Memory B cell (primary cell): ENCODE results near the gene FAM114A1.
"Not testable (repeated sequence)": the region's sequence is repeated elsewhere in the genome, so short reads cannot be mapped to it uniquely, and the experiment has no call there.

Experiments used
- ATAC-seq: fragments of 150-1000 bp; cut with Tn5 transposase; 2 replicates; pipeline ENCODE4 v1.10.0; 2021; ENCODE audit warnings: low read depth, mild to moderate bottlenecking, moderate library complexity
- DNase-seq, 2 donors: peaks; one replicate each; pipeline ENCODE4 v3.0.0; 2022; ENCODE audit warnings: low spot score in 2 of 2
- H3K27ac Mint-ChIP-seq: one replicate; pipeline ENCODE4 v1.8.0; 2022; ENCODE audit warnings: mild to moderate bottlenecking, moderate library complexity, mixed read lengths
- H3K27me3 Mint-ChIP-seq: one replicate; pipeline ENCODE4 v1.8.0; 2022; ENCODE audit warnings: mixed read lengths
- H3K36me3 Mint-ChIP-seq: one replicate; pipeline ENCODE4 v1.8.0; 2022; ENCODE audit warnings: mild to moderate bottlenecking, mixed read lengths
- H3K4me1 Mint-ChIP-seq: one replicate; pipeline ENCODE4 v1.8.0; 2022; ENCODE audit warnings: mixed read lengths
- H3K4me3 Mint-ChIP-seq: one replicate; pipeline ENCODE4 v1.8.0; 2022; ENCODE audit warnings: mild to moderate bottlenecking, moderate library complexity, mixed read lengths
- H3K9me3 Mint-ChIP-seq: one replicate; pipeline ENCODE4 v1.8.0; 2022; ENCODE audit warnings: mixed read lengths

Gene FAM114A1

GRCh38 chr4:38921151-38921550 is 53.5 kb downstream of the FAM114A1 start:
- H3K36me3 Mint-ChIP-seq: peaks cover 4% of the 10 kb centered on the region
- H3K4me1 Mint-ChIP-seq: peaks cover 6% of the 10 kb centered on the region
- ATAC-seq (no peak), DNase-seq (no peak)
- H3K9me3 Mint-ChIP-seq: no peaks in the 10 kb centered on the region
- H3K4me3 Mint-ChIP-seq: no peak overlapping the region
- H3K27me3 Mint-ChIP-seq: no peaks in the 10 kb centered on the region
- no peak overlapping the region for H3K27ac Mint-ChIP-seq

- Mint-ChIP-seq H3K27ac (no peak overlapping the region), H3K4me3 (no peak overlapping the region), H3K36me3 (peaks cover 5% of the 10 kb centered on the region), H3K9me3 (no peaks in the 10 kb centered on the region), H3K4me1 (peaks cover 6% of the 10 kb centered on the region), H3K27me3 (no peaks in the 10 kb centered on the region)
- ATAC-seq (no peak), DNase-seq (no peak)
These were observed 56.1 kb downstream of the FAM114A1 start for GRCh38 chr4:38923746-38924145.

GRCh38 chr4:38924353-38924752 is 56.7 kb downstream of the FAM114A1 start:
- no peak overlapping the region for H3K4me3 Mint-ChIP-seq

GRCh38 chr4:38925492-38926413 is 58.1 kb downstream of the FAM114A1 start:
- peaks cover 2% of the 10 kb centered on the region for H3K4me1 Mint-ChIP-seq
- DNase-seq (no peak), ATAC-seq (no peak)
- H3K4me3 Mint-ChIP-seq: no peak overlapping the region
- H3K36me3 Mint-ChIP-seq: peaks cover 5% of the 10 kb centered on the region
- H3K9me3 Mint-ChIP-seq: no peaks in the 10 kb centered on the region
- H3K27me3 Mint-ChIP-seq: no peaks in the 10 kb centered on the region
- no peak overlapping the region for H3K27ac Mint-ChIP-seq

More at GRCh38 chr4:38924353-38924752, 56.7 kb downstream of the FAM114A1 start:
- Mint-ChIP-seq H3K27me3 (no peaks in the 10 kb centered on the region), H3K27ac (no peak overlapping the region), H3K36me3 (peaks cover 5% of the 10 kb centered on the region), H3K4me1 (peaks cover 6% of the 10 kb centered on the region), H3K9me3 (no peaks in the 10 kb centered on the region)
- DNase-seq: no peak
- no peak for ATAC-seq

GRCh38 chr4:38926896-38927295 is 59.3 kb downstream of the FAM114A1 start:
- no peaks in the 10 kb centered on the region for H3K27me3 Mint-ChIP-seq
- H3K36me3 Mint-ChIP-seq: peaks cover 6% of the 10 kb centered on the region
- no peak overlapping the region for H3K4me3 Mint-ChIP-seq
- ATAC-seq (no peak), DNase-seq (no peak)
- H3K9me3 Mint-ChIP-seq: no peaks in the 10 kb centered on the region
- H3K4me1 Mint-ChIP-seq: no peaks in the 10 kb centered on the region
- no peak overlapping the region for H3K27ac Mint-ChIP-seq

- H3K4me1 Mint-ChIP-seq: no peaks in the 10 kb centered on the region
- ATAC-seq (no peak), DNase-seq (no peak)
- H3K27me3 Mint-ChIP-seq: no peaks in the 10 kb centered on the region
- H3K4me3 Mint-ChIP-seq: no peak overlapping the region
- no peak overlapping the region for H3K27ac Mint-ChIP-seq
- peaks cover 10% of the 10 kb centered on the region for H3K36me3 Mint-ChIP-seq
- H3K9me3 Mint-ChIP-seq: no peaks in the 10 kb centered on the region
These were observed 61.0 kb downstream of the FAM114A1 start for GRCh38 chr4:38928568-38928967.

GRCh38 chr4:38928974-38929373 is 61.4 kb downstream of the FAM114A1 start:
- H3K9me3 Mint-ChIP-seq: no peaks in the 10 kb centered on the region
- H3K27me3 Mint-ChIP-seq: no peaks in the 10 kb centered on the region
- ATAC-seq: no peak
- DNase-seq: no peak
- H3K27ac Mint-ChIP-seq: no peak overlapping the region
- no peak overlapping the region for H3K4me3 Mint-ChIP-seq
- H3K4me1 Mint-ChIP-seq: no peaks in the 10 kb centered on the region
- H3K36me3 Mint-ChIP-seq: peaks cover 10% of the 10 kb centered on the region

GRCh38 chr4:38930204-38930603 is 62.6 kb downstream of the FAM114A1 start:
- no peaks in the 10 kb centered on the region for H3K9me3 Mint-ChIP-seq
- no peak overlapping the region for H3K4me3 Mint-ChIP-seq
- ATAC-seq (no peak), DNase-seq (no peak)
- no peaks in the 10 kb centered on the region for H3K27me3 Mint-ChIP-seq
- peaks cover 10% of the 10 kb centered on the region for H3K36me3 Mint-ChIP-seq
- H3K27ac Mint-ChIP-seq: no peak overlapping the region
- H3K4me1 Mint-ChIP-seq: no peaks in the 10 kb centered on the region

- ATAC-seq (no peak), DNase-seq (no peak)
- Mint-ChIP-seq H3K4me3 (no peak overlapping the region), H3K36me3 (peaks cover 10% of the 10 kb centered on the region), H3K27me3 (no peaks in the 10 kb centered on the region), H3K27ac (no peak overlapping the region), H3K9me3 (no peaks in the 10 kb centered on the region), H3K4me1 (no peaks in the 10 kb centered on the region)
These were observed 63.1 kb downstream of the FAM114A1 start for GRCh38 chr4:38930707-38931106.

- ATAC-seq (no peak), DNase-seq (no peak)
- Mint-ChIP-seq H3K27me3 (no peaks in the 10 kb centered on the region), H3K27ac (no peak overlapping the region), H3K4me1 (no peaks in the 10 kb centered on the region), H3K36me3 (peaks cover 10% of the 10 kb centered on the region), H3K9me3 (no peaks in the 10 kb centered on the region), H3K4me3 (no peak overlapping the region)
These were observed 63.5 kb downstream of the FAM114A1 start for GRCh38 chr4:38931125-38931524.

GRCh38 chr4:38935391-38936073 is 67.9 kb downstream of the FAM114A1 start:
- no peak for ATAC-seq
- H3K9me3 Mint-ChIP-seq: no peaks in the 10 kb centered on the region
- H3K27ac Mint-ChIP-seq: no peak overlapping the region
- peaks cover 9% of the 10 kb centered on the region for H3K36me3 Mint-ChIP-seq
- H3K27me3 Mint-ChIP-seq: no peaks in the 10 kb centered on the region
- peaks cover under 1% of the 10 kb centered on the region for H3K4me1 Mint-ChIP-seq
- no peak for DNase-seq
- no peak overlapping the region for H3K4me3 Mint-ChIP-seq

GRCh38 chr4:38939165-38939564 is 71.6 kb downstream of the FAM114A1 start:
- Mint-ChIP-seq H3K27me3 (no peaks in the 10 kb centered on the region), H3K9me3 (no peaks in the 10 kb centered on the region), H3K4me1 (peaks cover 2% of the 10 kb centered on the region), H3K4me3 (no peak overlapping the region), H3K27ac (no peak overlapping the region), H3K36me3 (peaks cover 2% of the 10 kb centered on the region)
- DNase-seq: no peak
- ATAC-seq: no peak

- no peak for DNase-seq
- Mint-ChIP-seq H3K27ac (no peak overlapping the region), H3K36me3 (peaks cover 2% of the 10 kb centered on the region), H3K4me1 (peaks cover 2% of the 10 kb centered on the region), H3K9me3 (no peaks in the 10 kb centered on the region), H3K27me3 (no peaks in the 10 kb centered on the region), H3K4me3 (no peak overlapping the region)
- no peak for ATAC-seq
These were observed 72.9 kb downstream of the FAM114A1 start for GRCh38 chr4:38940476-38940875.

GRCh38 chr4:38941906-38942305 is 74.3 kb downstream of the FAM114A1 start:
- not testable (repeated sequence) for H3K9me3 Mint-ChIP-seq, H3K27me3 Mint-ChIP-seq, DNase-seq, H3K36me3 Mint-ChIP-seq, H3K27ac Mint-ChIP-seq, H3K4me3 Mint-ChIP-seq, ATAC-seq, H3K4me1 Mint-ChIP-seq
